GM12891 (cell line): Measurements from ENCODE around the gene CTBP2.

Source experiments
- POLR2A ChIP-seq: IDR thresholded peaks from 2 replicates; pipeline ENCODE4 v1.6.1; 2011; ENCODE audit warnings: low read depth, low read length, control low read depth
- POLR2AphosphoS5 ChIP-seq: IDR thresholded peaks from 2 replicates; pipeline ENCODE4 v1.6.1; 2011; ENCODE audit warnings: low read depth, low read length, control low read depth
- SPI1 ChIP-seq: IDR thresholded peaks from 2 replicates; pipeline ENCODE4 v1.6.1; 2011; ENCODE audit warnings: low read depth, low read length, control low read depth
- TAF1 ChIP-seq: IDR thresholded peaks from 2 replicates; pipeline ENCODE4 v1.6.1; 2011; ENCODE audit warnings: low read depth, low read length, control low read depth

GRCh38 chr10:125000366-125001312 lies 159.7 kb downstream of the CTBP2 start:
- TF ChIP-seq POLR2A (no peak), POLR2AphosphoS5 (no peak), SPI1 (no peak), TAF1 (no peak)
